Right atrium auricular region (tissue), 2 donors: ENCODE data around the gene CLK3. TPM values are rescaled to one million over a fixed set of nuclear protein-coding genes. Genes with fewer than 3 reads are reported as not detected.

Experiments
- DNase-seq: peaks from one replicate; pipeline ENCODE4 v3.0.0-alpha.2; 2019; ENCODE audit warnings: low spot score
- H3K27ac ChIP-seq, 2 donors: fragments of 200-600 bp; sonication (generic); 1 replicate in 1 of 2; 2 replicates in 1 of 2; pipeline ENCODE4 v1.5.1; 2016 to 2019
- H3K27me3 ChIP-seq, 2 donors: fragments of 200-600 bp; sonication (generic); one replicate each; pipeline versions ENCODE4 v1.5.1 to v1.6.0; 2017 to 2019
- H3K36me3 ChIP-seq: fragments of 200-600 bp; sonication (generic); one replicate; pipeline ENCODE4 v1.5.1; 2016
- H3K4me1 ChIP-seq, 2 donors: fragments of 200-600 bp; sonication (generic); one replicate each; pipeline versions ENCODE4 v1.5.1 to v1.6.0; 2017 to 2019
- H3K4me3 ChIP-seq, 2 donors: fragments of 200-600 bp; sonication (generic); 1 replicate in 1 of 2; 2 replicates in 1 of 2; pipeline ENCODE4 v1.5.1; 2017 to 2019; ENCODE audit warnings: mild to moderate bottlenecking in 1 of 2, moderate library complexity in 1 of 2
- H3K9me3 ChIP-seq, 2 donors: fragments of 200-600 bp; sonication (generic); one replicate each; pipeline ENCODE4 v1.5.1; 2019
- total RNA-seq, 2 donors: library from RNA; depleted of rRNA; stranded (reverse); fragments of >200 nt; gene quantifications; one replicate each; pipeline ENCODE4 v1.1.0, GENCODE V29; 2016
- TF ChIP-seq, protein P1 (sequence below), 2 donors: fragments of 200-600 bp; sonication (generic); IDR thresholded peaks; one replicate each; pipeline ENCODE4 v1.5.1; 2019; ENCODE audit warnings: antibody characterized with exemption in 2 of 2

The CLK3 gene
- total RNA-seq, 2 donors from 2014 or later: 52.8 to 59.2 TPM

DNA sequence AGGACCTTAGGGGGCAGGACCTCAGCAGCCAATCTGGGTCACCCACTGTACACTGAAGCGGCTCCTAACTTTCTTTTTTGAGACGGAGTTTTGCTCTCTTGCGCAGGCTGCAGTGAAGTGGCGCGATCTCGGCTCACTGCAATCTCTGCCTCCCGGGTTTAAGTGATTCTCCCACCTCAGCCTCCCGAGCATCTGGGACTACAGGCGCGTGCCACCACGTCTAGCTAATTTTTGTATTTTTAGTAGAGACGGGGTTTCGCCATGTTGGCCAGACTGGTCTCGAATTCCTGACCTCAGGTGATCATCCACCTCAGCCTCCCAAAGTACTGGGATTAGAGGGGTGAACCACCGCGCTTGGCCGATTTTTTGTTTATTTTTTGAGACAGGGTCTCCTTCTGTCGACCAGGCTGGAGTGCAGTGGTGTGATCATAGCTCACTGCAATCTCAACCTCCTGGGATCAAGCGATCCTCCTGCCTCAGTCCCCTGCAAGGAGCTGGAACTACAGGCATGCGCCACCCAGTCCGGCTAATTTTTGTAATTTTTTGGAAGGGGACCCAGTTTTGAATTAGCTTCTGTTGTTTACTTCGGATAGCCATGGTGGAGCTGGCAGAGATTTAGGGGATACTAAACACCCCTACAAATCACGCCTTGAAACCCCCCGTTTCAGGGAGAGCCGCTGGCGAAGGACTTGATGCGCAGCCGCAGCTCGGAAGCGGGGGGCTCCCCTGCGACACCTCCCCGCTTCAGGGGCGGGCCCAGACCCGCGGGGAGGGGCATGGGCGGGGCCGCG, 1.5 kb upstream of the CLK3 start:
- DNase-seq: no peak
- Histone ChIP-seq H3K27ac (peak overlapping the region; percentile 95 to 96), H3K4me1 (peaks cover 0 to 53% of the 10 kb centered on the region in 2 donors)

DNA sequence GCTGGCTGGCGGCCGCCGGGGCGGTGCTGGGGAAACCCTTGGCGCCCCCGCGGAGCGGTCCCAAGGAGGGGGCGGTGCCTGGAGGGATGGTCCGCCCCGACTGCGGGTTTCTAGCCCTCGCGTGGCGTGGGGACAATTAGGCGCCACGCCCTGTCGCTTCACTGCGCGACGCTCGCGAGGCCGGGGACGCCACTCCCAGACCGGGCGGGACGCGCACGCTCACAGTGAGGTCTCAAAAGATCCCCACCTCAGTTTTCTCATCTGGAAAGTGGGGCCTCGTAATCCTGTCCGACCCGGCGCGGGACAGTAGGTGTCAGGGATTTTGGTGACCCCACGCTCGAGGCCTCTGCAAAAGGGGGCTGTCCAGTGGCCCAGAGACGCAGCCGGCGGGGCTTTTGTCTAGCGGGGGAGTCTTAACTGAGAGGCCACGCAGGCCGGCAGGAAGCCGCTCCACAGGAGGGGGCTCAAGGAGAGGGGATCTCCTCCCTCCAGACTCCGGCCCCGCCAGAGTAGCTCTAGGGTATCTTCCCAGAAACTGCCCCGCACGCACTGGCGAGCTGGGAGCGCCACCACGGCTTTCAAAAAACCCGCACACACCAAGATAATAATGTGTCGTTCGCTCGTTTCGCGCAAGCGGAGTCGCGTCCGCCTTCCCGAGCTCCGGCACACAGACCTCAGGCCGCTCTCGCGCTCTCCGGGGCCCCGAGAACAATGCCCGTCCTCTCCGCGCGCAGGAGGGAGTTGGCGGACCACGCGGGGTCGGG, 710 bp upstream of the CLK3 start:
- peak; percentile 82 for DNase-seq
- Histone ChIP-seq H3K27me3 (no peaks in the 10 kb centered on the region), H3K9me3 (no peaks in the 10 kb centered on the region), H3K4me1 (peaks cover 0 to 57% of the 10 kb centered on the region in 2 donors), H3K36me3 (peaks cover 12% of the 10 kb centered on the region), H3K4me3 (peak overlapping the region; percentile 95 to 96), H3K27ac (peak overlapping the region; percentile 95 to 96)
- TF ChIP-seq, protein P1, sequence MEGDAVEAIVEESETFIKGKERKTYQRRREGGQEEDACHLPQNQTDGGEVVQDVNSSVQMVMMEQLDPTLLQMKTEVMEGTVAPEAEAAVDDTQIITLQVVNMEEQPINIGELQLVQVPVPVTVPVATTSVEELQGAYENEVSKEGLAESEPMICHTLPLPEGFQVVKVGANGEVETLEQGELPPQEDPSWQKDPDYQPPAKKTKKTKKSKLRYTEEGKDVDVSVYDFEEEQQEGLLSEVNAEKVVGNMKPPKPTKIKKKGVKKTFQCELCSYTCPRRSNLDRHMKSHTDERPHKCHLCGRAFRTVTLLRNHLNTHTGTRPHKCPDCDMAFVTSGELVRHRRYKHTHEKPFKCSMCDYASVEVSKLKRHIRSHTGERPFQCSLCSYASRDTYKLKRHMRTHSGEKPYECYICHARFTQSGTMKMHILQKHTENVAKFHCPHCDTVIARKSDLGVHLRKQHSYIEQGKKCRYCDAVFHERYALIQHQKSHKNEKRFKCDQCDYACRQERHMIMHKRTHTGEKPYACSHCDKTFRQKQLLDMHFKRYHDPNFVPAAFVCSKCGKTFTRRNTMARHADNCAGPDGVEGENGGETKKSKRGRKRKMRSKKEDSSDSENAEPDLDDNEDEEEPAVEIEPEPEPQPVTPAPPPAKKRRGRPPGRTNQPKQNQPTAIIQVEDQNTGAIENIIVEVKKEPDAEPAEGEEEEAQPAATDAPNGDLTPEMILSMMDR (IDR thresholded peaks at IDR 0.05): no peak

More for the DNA sequence above, 1.5 kb upstream of the CLK3 start:
- H3K36me3 ChIP-seq: peaks cover 4% of the 10 kb centered on the region
- no peaks in the 10 kb centered on the region for H3K27me3 ChIP-seq
- no peaks in the 10 kb centered on the region for H3K9me3 ChIP-seq
- peak overlapping the region; percentile 95 to 96 for H3K4me3 ChIP-seq
- TF ChIP-seq, protein P1 (IDR thresholded peaks at IDR 0.05): no peak

DNA sequence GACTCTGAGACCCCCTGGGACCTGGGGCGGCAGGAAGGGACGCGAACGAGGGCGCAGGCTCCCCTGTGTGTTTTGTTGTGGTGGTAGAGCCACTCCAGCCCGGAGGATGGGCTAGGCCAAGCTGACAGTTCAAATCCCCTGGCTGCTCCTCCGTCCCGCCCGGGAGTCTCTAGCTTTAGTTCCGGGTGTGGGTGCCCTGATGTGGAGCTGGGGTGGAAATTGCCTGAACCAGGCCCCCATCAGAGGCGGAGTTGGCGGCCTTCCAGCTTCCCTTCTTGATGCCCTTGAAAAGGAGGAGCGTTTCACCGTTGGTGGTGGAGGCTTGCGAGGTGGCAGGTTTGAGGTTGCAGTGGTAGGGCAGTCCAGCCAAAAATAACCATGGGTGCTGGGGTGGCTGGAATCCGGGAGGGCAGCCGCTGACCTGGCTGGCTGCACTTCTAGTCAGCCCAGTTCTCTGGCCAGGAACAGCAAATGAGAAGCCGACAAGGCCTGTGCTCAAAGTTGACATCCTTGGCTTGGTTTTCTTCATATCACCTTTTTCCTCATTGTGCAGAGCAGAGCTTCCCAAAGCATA, 817 bp downstream of the CLK3 start:
- peaks cover 27% of the 10 kb centered on the region for H3K36me3 ChIP-seq
- peak overlapping the region; percentile 95 to 96 for H3K27ac ChIP-seq
- peak overlapping the region; percentile 95 to 96 for H3K4me3 ChIP-seq
- peak; percentile 80 for DNase-seq
- H3K4me1 ChIP-seq: peaks cover 0 to 56% of the 10 kb centered on the region in 2 donors
- no peaks in the 10 kb centered on the region for H3K9me3 ChIP-seq
- no peaks in the 10 kb centered on the region for H3K27me3 ChIP-seq
- TF ChIP-seq, protein P1 (IDR thresholded peaks at IDR 0.05): no peak

DNA sequence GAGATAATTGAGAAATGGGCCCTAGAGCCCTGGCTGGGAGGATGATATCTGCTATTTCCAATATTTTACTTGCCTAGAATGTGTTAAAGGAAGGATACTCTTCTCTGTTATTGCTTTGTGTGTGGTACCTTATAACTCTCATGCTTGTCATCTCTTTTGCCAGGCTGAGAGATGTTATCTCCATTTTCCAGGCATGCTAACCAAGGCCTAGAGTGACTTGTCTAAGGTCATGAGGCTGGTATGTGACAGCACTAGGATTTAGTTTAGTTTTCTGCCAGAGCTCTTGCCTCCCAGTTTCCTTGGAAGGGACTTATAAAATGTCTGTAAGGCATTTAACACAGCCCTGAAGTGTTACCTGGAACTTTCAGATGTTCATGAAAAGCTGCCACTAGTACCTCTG, 1.4 kb downstream of the CLK3 start:
- Histone ChIP-seq H3K27ac (peak overlapping the region; percentile 95 to 96), H3K4me3 (peak overlapping the region; percentile 95 to 96), H3K36me3 (peaks cover 32% of the 10 kb centered on the region), H3K4me1 (peaks cover 0 to 59% of the 10 kb centered on the region in 2 donors), H3K9me3 (no peaks in the 10 kb centered on the region), H3K27me3 (no peaks in the 10 kb centered on the region)
- no peak for DNase-seq
- TF ChIP-seq, protein P1 (IDR thresholded peaks at IDR 0.05): no peak

DNA sequence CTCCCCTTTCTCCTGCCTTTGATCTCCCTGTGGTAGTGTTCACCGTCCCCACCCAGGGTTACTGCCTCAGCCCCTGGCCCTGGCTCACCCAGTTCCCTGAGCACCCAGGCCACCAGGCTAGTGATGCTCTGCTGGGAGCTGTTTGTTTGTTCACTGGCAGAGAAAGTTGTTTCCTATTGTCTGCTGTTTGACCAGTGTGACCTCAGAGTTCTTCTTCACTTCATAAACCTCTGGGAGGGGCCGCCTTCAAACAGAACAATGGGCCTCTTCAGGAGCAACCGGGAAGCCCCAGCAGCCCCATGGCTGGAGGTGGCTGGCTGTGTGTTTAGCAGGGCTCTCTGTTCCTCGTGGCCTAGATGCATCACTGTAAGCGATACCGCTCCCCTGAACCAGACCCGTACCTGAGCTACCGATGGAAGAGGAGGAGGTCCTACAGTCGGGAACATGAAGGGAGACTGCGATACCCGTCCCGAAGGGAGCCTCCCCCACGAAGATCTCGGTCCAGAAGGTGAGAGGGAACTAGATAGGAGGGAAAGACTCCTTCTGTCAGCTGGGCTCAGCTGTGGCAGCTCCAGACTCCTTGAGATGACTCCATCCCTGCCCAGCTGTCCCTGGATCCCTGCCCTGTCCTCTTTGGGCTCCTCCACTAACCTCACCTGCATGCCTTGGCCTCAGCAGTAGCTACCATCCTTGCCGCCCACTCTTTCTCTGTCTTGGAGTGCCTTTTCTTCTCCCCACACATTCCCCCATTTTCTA, 3.4 kb downstream of the CLK3 start:
- Histone ChIP-seq H3K27ac (peak overlapping the region; percentile 4 to 95), H3K9me3 (no peaks in the 10 kb centered on the region), H3K27me3 (no peaks in the 10 kb centered on the region), H3K36me3 (peaks cover 52% of the 10 kb centered on the region), H3K4me1 (peaks cover 0 to 56% of the 10 kb centered on the region in 2 donors), H3K4me3 (no peak overlapping the region)
- DNase-seq: no peak
- TF ChIP-seq, protein P1 (IDR thresholded peaks at IDR 0.05): no peak
